NT2/D1 (cell line): ENCODE data around the gene MYLK2.

ENCODE experiments used
- SUZ12 ChIP-seq: IDR thresholded peaks from 2 replicates; pipeline ENCODE4 v1.6.1; 2011; ENCODE audit not compliant: insufficient read length, insufficient read depth; ENCODE audit errors: extremely low read depth
- YY1 ChIP-seq: IDR thresholded peaks from 2 replicates; pipeline ENCODE4 v1.6.1; 2011; ENCODE audit not compliant: insufficient read length, insufficient read depth
- ZNF274 ChIP-seq: IDR thresholded peaks from 2 replicates; pipeline ENCODE4 v1.6.1; 2011; ENCODE audit warnings: mild to moderate bottlenecking, low read depth, low read length

- TF ChIP-seq ZNF274: no peak
- no peak for TF ChIP-seq YY1
- no peak for TF ChIP-seq SUZ12
Measured at GRCh38 chr20:31857861-31858759, 39.0 kb downstream of the MYLK2 start.
